22Rv1 (cell line): ENCODE measurements around the gene VSTM2B.

Experiments used
- CTCF ChIP-seq: fragments of 450-650 bp; IDR thresholded peaks from 2 replicates; pipeline ENCODE4 v1.5.1; 2017; ENCODE audit warnings: mild to moderate bottlenecking
- ZFX ChIP-seq: fragments of 450-650 bp; IDR thresholded peaks from 2 replicates; pipeline ENCODE4 v1.6.1; 2017; ENCODE audit warnings: antibody characterized with exemption, borderline replicate concordance

GRCh38 chr19:29549105-29550070 is 23.6 kb downstream of the VSTM2B start:
- TF ChIP-seq CTCF (no peak), ZFX (no peak)
